HepG2 (cell line): Measurements from ENCODE around the gene ARHGAP4. TPM values are rescaled to one million over a fixed set of nuclear protein-coding genes. Genes with fewer than 3 reads are reported as not detected.

Experiments used
- ATAC-seq: fragments of 200-7000 bp; cut with Tn5 transposase; 3 replicates; pipeline ENCODE4 v1.9.1; 2020; ENCODE audit warnings: mild to moderate bottlenecking, moderate library complexity
- BruUV-seq: library from RNA; stranded (reverse); fragments of 400-500 nt; replicated peaks from 2 replicates; lab custom pipeline; 2021; lab: Mats Ljungman, UMichigan
- CTCF ChIA-PET: fragments of 300-600 bp; formaldehyde crosslinking; extraction: SDS; loops from one replicate; lab custom pipeline; 2021; ENCODE audit warnings: low total read pairs, inconsistent platforms, low intra/inter-chr PET ratio; lab: Yijun Ruan, JAX
- POLR2A ChIA-PET: fragments of 350-600 bp; sonication (Branson Sonifier 250); formaldehyde crosslinking; loops from one replicate; lab custom pipeline; 2020; ENCODE audit warnings: antibody characterized with exemption, inconsistent platforms; lab: Yijun Ruan, JAX
- DNase-seq: peaks from one replicate; pipeline ENCODE4 v3.0.0-alpha.2; 2015; ENCODE audit warnings: low spot score
- FAIRE-seq: peaks from 3 replicates; lab custom pipeline; 2011; peaks lifted over from hg19 to GRCh38; lab: Jason Lieb, UNC
- H2AFZ ChIP-seq: one replicate; pipeline ENCODE4 v1.6.1; 2011; ENCODE audit warnings: low read length, inconsistent platforms
- H3K27ac ChIP-seq: fragments of 300-600 bp; 3 replicates; pipeline ENCODE4 v1.8.0; 2011; ENCODE audit warnings: mixed run types, mild to moderate bottlenecking, mixed read lengths, low read length, inconsistent platforms; ENCODE audit not compliant: insufficient read depth; ENCODE audit errors: extremely low read length
- H3K27me3 ChIP-seq, 2 experiments: fragments of 200-600 bp in 1 of 2; 2 replicates in 1 of 2; 3 replicates in 1 of 2; pipeline versions ENCODE4 v1.6.0 to v1.8.0; 2011; ENCODE audit warnings: low read length in 2 of 2, mild to moderate bottlenecking in 2 of 2, moderate library complexity in 2 of 2, inconsistent platforms in 1 of 2; ENCODE audit not compliant: insufficient read depth in 2 of 2, control insufficient read depth in 1 of 2
- H3K36me3 ChIP-seq, 2 experiments: fragments of 200-600 bp in 1 of 2; replicated peaks in 1 of 2; 2 replicates in 1 of 2; 3 replicates in 1 of 2; pipeline versions ENCODE4 v1.5.1 to v1.8.0; 2011; ENCODE audit warnings: low read length in 2 of 2, inconsistent platforms in 1 of 2; ENCODE audit not compliant: insufficient read depth in 2 of 2, control insufficient read depth in 1 of 2
- H3K4me1 ChIP-seq: 2 replicates; pipeline ENCODE4 v1.5.1; 2012; ENCODE audit warnings: low read length, inconsistent platforms; ENCODE audit not compliant: insufficient read depth
- H3K4me2 ChIP-seq: 2 replicates; pipeline ENCODE4 v1.6.0; 2011; ENCODE audit warnings: low read depth, low read length, inconsistent platforms
- H3K4me3 ChIP-seq, 3 experiments: fragments of 200-600 bp in 1 of 3; sonication (generic), shearing (Covaris generic) in 1 of 3; replicated peaks in 1 of 3; 2 replicates each; pipeline ENCODE4 v1.5.1; 2011 to 2016; ENCODE audit warnings: low read length in 3 of 3, inconsistent platforms in 2 of 3, low read depth in 2 of 3, mild to moderate bottlenecking in 2 of 3, control low read depth in 1 of 3, mixed read lengths in 1 of 3; ENCODE audit not compliant: insufficient read depth in 1 of 3
- H3K79me2 ChIP-seq: one replicate; pipeline ENCODE4 v1.6.1; 2011; ENCODE audit warnings: low read length, inconsistent platforms; ENCODE audit not compliant: insufficient read depth
- H3K9ac ChIP-seq: 2 replicates; pipeline ENCODE4 v1.6.0; 2011; ENCODE audit warnings: mild to moderate bottlenecking, low read depth, low read length, inconsistent platforms; ENCODE audit not compliant: insufficient read depth
- H3K9me3 ChIP-seq: 2 replicates; pipeline ENCODE4 v1.5.1; 2012; ENCODE audit warnings: mild to moderate bottlenecking, low read length
- H4K20me1 ChIP-seq: 2 replicates; pipeline ENCODE4 v1.6.0; 2011; ENCODE audit warnings: inconsistent platforms, mild to moderate bottlenecking, low read length, moderate library complexity; ENCODE audit not compliant: insufficient read depth
- AGO2 ChIP-seq: fragments of 200-400 bp; formaldehyde crosslinking; optimal IDR thresholded peaks from 2 replicates; pipeline ENCODE3; 2017; ENCODE audit warnings: mild to moderate bottlenecking, low read depth, low read length, moderate library complexity
- HNRNPL ChIP-seq: fragments of 200-400 bp; formaldehyde crosslinking; IDR thresholded peaks from 2 replicates; pipeline ENCODE4 v1.6.1; 2017; ENCODE audit warnings: mild to moderate bottlenecking, low read depth, low read length
- MED13 ChIP-seq: sonication (generic); formaldehyde crosslinking; IDR thresholded peaks from 2 replicates; pipeline ENCODE4 v1.5.0; 2020; ENCODE audit warnings: missing genetic modification reagents
- RBFOX2 ChIP-seq: fragments of 200-400 bp; formaldehyde crosslinking; IDR thresholded peaks from 2 replicates; pipeline ENCODE4 v1.6.1; 2017; ENCODE audit warnings: low read depth, mild to moderate bottlenecking, low read length
- SIX1 ChIP-seq: sonication (generic); formaldehyde crosslinking; IDR thresholded peaks from 2 replicates; pipeline ENCODE4 v1.4.0; 2020; ENCODE audit warnings: missing genetic modification reagents, borderline replicate concordance
- THYN1 ChIP-seq: sonication (generic); formaldehyde crosslinking; IDR thresholded peaks from 2 replicates; pipeline ENCODE4 v1.8.1; 2023; ENCODE audit warnings: low read depth, mild to moderate bottlenecking, moderate library complexity, missing genetic modification reagents, borderline replicate concordance
- WGBS: methylation state at CpG from one replicate; pipeline ENCODE4 v1.1.6; 2017; ENCODE audit warnings: low lambda C conversion rate; 5-methylcytosine and 5-hydroxymethylcytosine counted together
- in situ Hi-C: cut with HindIII; loops from 2 replicates; pipeline ENCODE4 v1.10.0; 2017; ENCODE audit warnings: low pct_unique_long_range_greater_than_20kb; ENCODE audit not compliant: extremely low pct_ligation_motif_present
- intact Hi-C: fragments of 100-400 bp; cut with micrococcal nuclease; formaldehyde crosslinking; loops from one replicate; pipeline ENCODE4 v1.10.0; 2022; ENCODE audit not compliant: unreplicated experiment
- polyA plus RNA-seq, 8 experiments: library from polyadenylated mRNA; depleted of rRNA in 3 of 8; stranded (reverse) in 7 of 8; unstranded in 1 of 8; fragments of >200 nt; fragmentation: Illumina TruSeq in 4 of 8; extraction: Trizol in 4 of 8; gene quantifications; 2 replicates each; pipeline versions ENCODE4 v1.2.1 to v1.2.3, GENCODE V29; 2011 to 2016; ENCODE audit warnings: low read depth in 4 of 8, missing spikeins in 1 of 8, mixed read lengths in 1 of 8; ENCODE audit not compliant: insufficient read depth in 1 of 8
- total RNA-seq, 5 experiments: library from RNA; depleted of rRNA; stranded (reverse); fragments of >200 nt; fragmentation: Illumina TruSeq; extraction: Trizol; gene quantifications; 2 replicates each; pipeline ENCODE4 v1.2.3, GENCODE V29; 2016; ENCODE audit warnings: low read depth in 1 of 5
- TF ChIP-seq, protein P1 (sequence below): sonication (generic); formaldehyde crosslinking; IDR thresholded peaks from 2 replicates; pipeline ENCODE4 v1.5.0; 2020; ENCODE audit warnings: mild to moderate bottlenecking, missing genetic modification reagents, moderate library complexity

Gene ARHGAP4
- total and polyA plus RNA-seq, 2 of the 13 experiments (the other 11 are each of a cell fraction or from before 2014, with no cell fraction given) = 0.57 to 0.64 TPM

- no peak for DNase-seq
- no peak overlapping the region for H2AFZ ChIP-seq
- POLR2A ChIA-PET = no interaction called here
- H3K27ac ChIP-seq = no peak overlapping the region
- no peak overlapping the region for H3K9ac ChIP-seq
- ATAC-seq = peak; percentile 3
- peaks cover 22 to 73% of the 10 kb centered on the region in 2 experiments; a peak in 4 of 5 replicates for H3K36me3 ChIP-seq
- no peak overlapping the region for H3K4me2 ChIP-seq
- BruUV-seq = no TSS peak
- H3K9me3 ChIP-seq = no peaks in the 10 kb centered on the region
- no peak overlapping the region for H3K4me3 ChIP-seq
- CTCF ChIA-PET = no interaction called here
- in situ Hi-C loops = no loop called here
- intact Hi-C loops = no loop called here
- WGBS = 100% methylated on average over 7 of the region's 44 CpGs
- H4K20me1 ChIP-seq = 0 out of 2 replicates have a peak, but pooled peaks cover 2% of the 10 kb centered on the region
- no peaks in the 10 kb centered on the region for H3K4me1 ChIP-seq
- TF ChIP-seq RBFOX2 (peak; percentile 47), THYN1 (CRISPR knock-in tag) (no peak), HNRNPL (peak; percentile 83; the same call in 1 of the 2 replicates), MED13 (CRISPR knock-in tag) (no peak), AGO2 (peak; percentile 48)
- FAIRE-seq = no peak
- no peaks in the 10 kb centered on the region for H3K27me3 ChIP-seq
- H3K79me2 ChIP-seq = no peaks in the 10 kb centered on the region
Measured at GRCh38 chrX:153954558-153955227, 28.6 kb upstream of the ARHGAP4 start.

DNA sequence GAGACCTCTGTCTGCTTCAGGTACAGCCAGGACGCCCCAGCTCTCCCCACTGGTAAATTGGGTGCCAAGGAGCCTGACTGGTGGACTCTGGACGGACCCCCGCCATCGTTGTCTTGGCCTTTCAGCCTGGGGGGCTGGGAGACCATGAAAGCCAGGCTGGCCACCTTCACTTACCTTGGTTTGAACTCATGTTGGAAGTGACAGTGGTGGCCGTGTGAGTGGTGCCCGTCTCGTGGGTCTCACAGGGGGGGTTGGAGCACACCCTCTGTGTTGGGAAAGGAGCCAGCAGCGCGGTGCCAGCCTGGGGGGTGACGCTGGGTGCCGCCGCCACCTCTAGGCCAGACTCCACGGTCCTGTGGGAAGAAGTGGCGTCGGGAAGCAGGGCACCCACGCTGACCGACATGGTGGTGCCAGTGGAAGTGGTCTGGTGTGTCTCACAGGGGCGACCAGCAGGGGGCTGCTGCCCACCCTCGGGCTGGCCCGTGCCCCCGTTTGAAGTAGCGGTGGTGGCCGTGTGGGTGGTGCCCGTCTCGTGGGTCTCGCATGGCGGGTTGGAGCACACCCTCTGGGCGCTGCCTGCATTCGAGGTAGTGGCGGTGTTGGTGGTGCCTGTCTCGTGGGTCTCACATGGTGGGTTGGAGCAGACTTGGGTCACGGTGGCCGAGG is 28.0 kb upstream of the ARHGAP4 start:
- Histone ChIP-seq H3K4me3 (no peak overlapping the region), H3K36me3 (peaks cover 19 to 67% of the 10 kb centered on the region in 2 experiments; a peak in 4 of 5 replicates), H3K4me2 (no peak overlapping the region), H3K9me3 (no peaks in the 10 kb centered on the region), H3K4me1 (peaks cover under 1% of the 10 kb centered on the region; the same call in 1 of the 2 replicates), H2AFZ (no peak overlapping the region), H3K27ac (no peak overlapping the region), H3K79me2 (no peaks in the 10 kb centered on the region), H3K9ac (no peak overlapping the region), H3K27me3 (no peaks in the 10 kb centered on the region), H4K20me1 (0 out of 2 replicates have a peak, but pooled peaks cover 2% of the 10 kb centered on the region)
- peak; percentile 51 for TF ChIP-seq AGO2
- TF ChIP-seq HNRNPL = peak; percentile 90
- TF ChIP-seq, protein P1, sequence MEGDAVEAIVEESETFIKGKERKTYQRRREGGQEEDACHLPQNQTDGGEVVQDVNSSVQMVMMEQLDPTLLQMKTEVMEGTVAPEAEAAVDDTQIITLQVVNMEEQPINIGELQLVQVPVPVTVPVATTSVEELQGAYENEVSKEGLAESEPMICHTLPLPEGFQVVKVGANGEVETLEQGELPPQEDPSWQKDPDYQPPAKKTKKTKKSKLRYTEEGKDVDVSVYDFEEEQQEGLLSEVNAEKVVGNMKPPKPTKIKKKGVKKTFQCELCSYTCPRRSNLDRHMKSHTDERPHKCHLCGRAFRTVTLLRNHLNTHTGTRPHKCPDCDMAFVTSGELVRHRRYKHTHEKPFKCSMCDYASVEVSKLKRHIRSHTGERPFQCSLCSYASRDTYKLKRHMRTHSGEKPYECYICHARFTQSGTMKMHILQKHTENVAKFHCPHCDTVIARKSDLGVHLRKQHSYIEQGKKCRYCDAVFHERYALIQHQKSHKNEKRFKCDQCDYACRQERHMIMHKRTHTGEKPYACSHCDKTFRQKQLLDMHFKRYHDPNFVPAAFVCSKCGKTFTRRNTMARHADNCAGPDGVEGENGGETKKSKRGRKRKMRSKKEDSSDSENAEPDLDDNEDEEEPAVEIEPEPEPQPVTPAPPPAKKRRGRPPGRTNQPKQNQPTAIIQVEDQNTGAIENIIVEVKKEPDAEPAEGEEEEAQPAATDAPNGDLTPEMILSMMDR (CRISPR knock-in tag) = peak; percentile 23; the same call in 1 of the 2 replicates
- no peak for TF ChIP-seq SIX1 (CRISPR knock-in tag)
- FAIRE-seq (no peak), DNase-seq (no peak), ATAC-seq (peak; percentile 26)
- 97% methylated on average over 12 of the region's 33 CpGs for WGBS
- intact Hi-C loops = no loop called here
- in situ Hi-C loops = no loop called here
- BruUV-seq = no TSS peak
- POLR2A ChIA-PET = no interaction called here
- CTCF ChIA-PET = interaction anchor here (1.2 to 1.5 kb wide), 2 partner anchors 31 to 190 kb away, joined by 6 to 8 read pairs; partner anchors contain the start of gene PLXNB3
